ENCODE results near the gene TRIM52. TPM values are rescaled to one million over a fixed set of nuclear protein-coding genes. Genes with fewer than 3 reads are reported as not detected.

Gene TRIM52
- total and polyA plus RNA-seq, 9 of the 15 experiments (the other 6 are each of a cell fraction or from before 2014, with no cell fraction given) = 3.3 to 21.9 (median 13.5) TPM

GRCh38 chr5:181215997-181216989 is 44.6 kb downstream of the TRIM52 start (continued):
- TF ChIP-seq NR2C2 (CRISPR knock-in tag; IDR thresholded peaks at IDR 0.05) (no peak), NR2C2 (tag; IDR thresholded peaks at IDR 0.05) (no peak), ELF1 (tag; IDR thresholded peaks at IDR 0.05) (no peak), RNF219 (CRISPR knock-in tag; IDR thresholded peaks at IDR 0.05) (no peak), ZFP36 (IDR thresholded peaks at IDR 0.05; ENCODE audit: low read depth, low read length, partially characterized antibody) (no peak), ZNF511 (CRISPR knock-in tag; IDR thresholded peaks at IDR 0.05) (no peak), ZNF740 (CRISPR knock-in tag; IDR thresholded peaks at IDR 0.05) (no peak), ZNF740 (tag; IDR thresholded peaks at IDR 0.05) (no peak), SMARCB1 (IDR thresholded peaks at IDR 0.05; ENCODE audit: insufficient read length, low read depth) (no peak), PHF21A (IDR thresholded peaks at IDR 0.05; ENCODE audit: borderline replicate concordance, low read depth) (no peak), ZNF561 (CRISPR knock-in tag; conservative IDR thresholded peaks at IDR 0.05) (no peak), TSC22D4 (tag; IDR thresholded peaks at IDR 0.05) (no peak), SMARCA4 (IDR thresholded peaks at IDR 0.05) (0 out of 2 replicates have a peak, but pooled peaks have one; percentile 33), ZNF76 (CRISPR knock-in tag; IDR thresholded peaks at IDR 0.05; ENCODE audit: borderline replicate concordance) (no peak), ZNF695 (CRISPR knock-in tag; IDR thresholded peaks at IDR 0.05) (no peak), ZNF384 (IDR thresholded peaks at IDR 0.05; ENCODE audit: low read depth, low read length) (0 out of 2 replicates have a peak, but pooled peaks have one; percentile 12), MIER1 (IDR thresholded peaks at IDR 0.05; ENCODE audit: low read depth) (no peak), MEF2A (IDR thresholded peaks at IDR 0.05; ENCODE audit: control insufficient read depth, low read depth, low read length) (no peak), SP1 (CRISPR knock-in tag; IDR thresholded peaks at IDR 0.05) (no peak; the same call in none of the 2 replicates), CHCHD3 (CRISPR knock-in tag; IDR thresholded peaks at IDR 0.05) (no peak), ZBTB7A (IDR thresholded peaks at IDR 0.05; ENCODE audit: borderline replicate concordance, control insufficient read depth, low read depth, low read length) (peak; percentile 75; the same call in 1 of the 2 replicates), ZNF263 (CRISPR knock-in tag; IDR thresholded peaks at IDR 0.05; ENCODE audit: borderline replicate concordance) (peak; percentile 17; the same call in 1 of the 2 replicates), NFE2L1 (tag; IDR thresholded peaks at IDR 0.05; ENCODE audit: borderline replicate concordance, low read depth) (no peak), MXI1 (IDR thresholded peaks at IDR 0.05; ENCODE audit: low read depth, low read length) (no peak)
